Activated CD4-positive, alpha-beta T cell treated with anti-CD3 and anti-CD28 coated beads for 24 hours (primary cell): ENCODE data around the gene CKMT2.
"Not testable (repeated sequence)": the region's sequence is repeated elsewhere in the genome, so short reads cannot be mapped to it uniquely, and the experiment has no call there.

Source experiments
- DNase-seq, 2 donors: peaks; one replicate each; pipeline ENCODE4 v3.0.0-alpha.2; 2020; ENCODE audit warnings: low read depth in 2 of 2

CKMT2 gene

GRCh38 chr5:81251922-81252321 lies 18.8 kb downstream of the CKMT2 start:
- no peak for DNase-seq

- DNase-seq = no peak
Observed at GRCh38 chr5:81252904-81253303, 19.8 kb downstream of the CKMT2 start.

- no peak for DNase-seq
Observed at GRCh38 chr5:81253875-81254274, 20.8 kb downstream of the CKMT2 start.

- DNase-seq = no peak
Observed at GRCh38 chr5:81254886-81255559, 21.9 kb downstream of the CKMT2 start.

- no peak for DNase-seq
Observed at GRCh38 chr5:81256766-81257165, 23.6 kb downstream of the CKMT2 start.

- not testable (repeated sequence) for DNase-seq
Observed at GRCh38 chr5:81262796-81263195, 29.7 kb downstream of the CKMT2 start.

- no peak for DNase-seq
Observed at GRCh38 chr5:81265101-81265500, 32.0 kb downstream of the CKMT2 start.

GRCh38 chr5:81268521-81269196 lies 35.5 kb downstream of the CKMT2 start:
- no peak for DNase-seq

- no peak for DNase-seq
Observed at GRCh38 chr5:81269751-81270393, 36.8 kb downstream of the CKMT2 start.

- DNase-seq = not testable (repeated sequence)
Observed at GRCh38 chr5:81270394-81271027, 37.4 kb downstream of the CKMT2 start.

GRCh38 chr5:81283976-81284375 lies 50.9 kb downstream of the CKMT2 start:
- DNase-seq = no peak

GRCh38 chr5:81286059-81286617 lies 53.0 kb downstream of the CKMT2 start:
- DNase-seq = no peak

GRCh38 chr5:81288021-81288433 lies 54.9 kb downstream of the CKMT2 start:
- DNase-seq = no peak

GRCh38 chr5:81290146-81290545 lies 57.0 kb downstream of the CKMT2 start:
- DNase-seq = no peak

- no peak for DNase-seq
Observed at GRCh38 chr5:81292130-81292529, 59.0 kb downstream of the CKMT2 start.

GRCh38 chr5:81294021-81294420 lies 60.9 kb downstream of the CKMT2 start:
- DNase-seq = not testable (repeated sequence)

- no peak for DNase-seq
Observed at GRCh38 chr5:81297531-81297930, 64.4 kb downstream of the CKMT2 start.

- no peak for DNase-seq
Observed at GRCh38 chr5:81300921-81301270, 67.8 kb downstream of the CKMT2 start.

- DNase-seq = peak; percentile 82 to 85
Observed at GRCh38 chr5:81301271-81302015, 68.3 kb downstream of the CKMT2 start, which contains the start of gene ZCCHC9. Gene ZCCHC9, plus strand, starts transcription at chr5:81301587. Its CDS starts 3,171 bp downstream, at chr5:81304758.

- no peak for DNase-seq
Observed at GRCh38 chr5:81302596-81302995, 69.5 kb downstream of the CKMT2 start.

GRCh38 chr5:81303563-81303962 lies 70.4 kb downstream of the CKMT2 start:
- DNase-seq = no peak
